IMR-90 (cell line): ENCODE measurements around the gene RBFOX2. TPM values are rescaled to one million over a fixed set of nuclear protein-coding genes. Genes with fewer than 3 reads are reported as not detected.

ENCODE experiments used
- ATAC-seq: fragments of 200-7000 bp; cut with Tn5 transposase; 2 replicates; pipeline ENCODE4 v1.9.1; 2020; ENCODE audit warnings: low read depth, mild to moderate bottlenecking, moderate library complexity
- BruUV-seq: library from RNA; stranded (reverse); fragments of 400-500 nt; replicated peaks from 2 replicates; lab custom pipeline; 2021; lab: Mats Ljungman, UMichigan
- CTCF ChIA-PET: fragments of 300-600 bp; formaldehyde crosslinking; extraction: SDS; loops from one replicate; lab custom pipeline; 2021; ENCODE audit warnings: antibody characterized with exemption; lab: Yijun Ruan, JAX
- POLR2A ChIA-PET: fragments of 300-600 bp; sonication (Branson Sonifier 250); formaldehyde crosslinking; loops from one replicate; lab custom pipeline; 2022; ENCODE audit warnings: antibody characterized with exemption; ENCODE audit not compliant: unreplicated experiment; lab: Charles Lee
- DNase-seq: peaks from one replicate; pipeline ENCODE4 v3.0.0; 2013
- H2AFZ ChIP-seq: replicated peaks from 2 replicates; pipeline ENCODE3; 2013; ENCODE audit warnings: low read length, mild to moderate bottlenecking; ENCODE audit not compliant: poor library complexity
- H2AK5ac ChIP-seq: 2 replicates; pipeline ENCODE4 v1.6.1; 2013; ENCODE audit warnings: low read depth, low read length, inconsistent platforms
- H2AK9ac ChIP-seq: replicated peaks from 2 replicates; pipeline ENCODE3; 2013; ENCODE audit warnings: mild to moderate bottlenecking, low read depth, low read length, moderate library complexity; ENCODE audit not compliant: poor library complexity
- H2BK120ac ChIP-seq: 2 replicates; pipeline ENCODE4 v1.6.1; 2013; ENCODE audit warnings: low read depth, low read length, inconsistent platforms
- H2BK15ac ChIP-seq: 3 replicates; pipeline ENCODE4 v1.6.1; 2013; ENCODE audit warnings: low read depth, low read length, inconsistent platforms
- H2BK20ac ChIP-seq: 2 replicates; pipeline ENCODE4 v1.6.1; 2013; ENCODE audit warnings: low read depth, mild to moderate bottlenecking, inconsistent platforms, low read length, moderate library complexity
- H2BK5ac ChIP-seq: 2 replicates; pipeline ENCODE4 v1.6.1; 2013; ENCODE audit warnings: mild to moderate bottlenecking, low read depth, low read length, inconsistent platforms; ENCODE audit not compliant: poor library complexity, severe bottlenecking
- H3K14ac ChIP-seq: replicated peaks from 2 replicates; pipeline ENCODE4 v1.6.1; 2013; ENCODE audit warnings: low read depth, low read length, inconsistent platforms
- H3K18ac ChIP-seq: 2 replicates; pipeline ENCODE4 v1.6.1; 2013; ENCODE audit warnings: low read depth, low read length, control low read depth
- H3K23ac ChIP-seq: 2 replicates; pipeline ENCODE4 v1.6.1; 2013; ENCODE audit warnings: low read depth, low read length, inconsistent platforms
- H3K27ac ChIP-seq: 2 replicates; pipeline ENCODE4 v1.5.1; 2013; ENCODE audit warnings: mild to moderate bottlenecking, control low read depth, low read length; ENCODE audit not compliant: insufficient read depth
- H3K27me3 ChIP-seq: 2 replicates; pipeline ENCODE4 v1.6.1; 2013; ENCODE audit warnings: low read length; ENCODE audit not compliant: control insufficient read depth, insufficient read depth
- H3K36me3 ChIP-seq: 2 replicates; pipeline ENCODE4 v1.6.1; 2013; ENCODE audit warnings: low read length, mixed read lengths; ENCODE audit not compliant: control insufficient read depth, insufficient read depth
- H3K4ac ChIP-seq: 2 replicates; pipeline ENCODE4 v1.6.1; 2013; ENCODE audit warnings: low read depth, low read length, inconsistent platforms
- H3K4me1 ChIP-seq: 2 replicates; pipeline ENCODE4 v1.6.1; 2013; ENCODE audit warnings: low read length, mixed read lengths; ENCODE audit not compliant: control insufficient read depth, insufficient read depth
- H3K4me2 ChIP-seq: 2 replicates; pipeline ENCODE4 v1.6.1; 2013; ENCODE audit warnings: low read depth, mild to moderate bottlenecking, control low read depth, low read length, moderate library complexity
- H3K4me3 ChIP-seq: 2 replicates; pipeline ENCODE4 v1.5.1; 2013; ENCODE audit warnings: low read depth, mild to moderate bottlenecking, control low read depth, low read length, moderate library complexity; ENCODE audit not compliant: insufficient read depth
- H3K56ac ChIP-seq: 2 replicates; pipeline ENCODE4 v1.6.1; 2013; ENCODE audit warnings: low read length, inconsistent platforms; ENCODE audit not compliant: insufficient read depth; ENCODE audit errors: extremely low read depth
- H3K79me1 ChIP-seq, 2 experiments: 2 replicates each; pipeline ENCODE4 v1.6.1; 2013; ENCODE audit warnings: low read length in 2 of 2, inconsistent platforms in 1 of 2, low read depth in 1 of 2
- H3K9ac ChIP-seq: 2 replicates; pipeline ENCODE4 v1.6.1; 2013; ENCODE audit warnings: low read depth, low read length, control low read depth
- H3K9me1 ChIP-seq: 2 replicates; pipeline ENCODE4 v1.6.1; 2013; ENCODE audit warnings: low read length, inconsistent platforms; ENCODE audit not compliant: insufficient read depth
- H3K9me3 ChIP-seq: 2 replicates; pipeline ENCODE4 v1.6.1; 2013; ENCODE audit warnings: low read length; ENCODE audit not compliant: control insufficient read depth, insufficient read depth
- H4K20me1 ChIP-seq: 2 replicates; pipeline ENCODE4 v1.6.1; 2013; ENCODE audit warnings: low read length, inconsistent platforms; ENCODE audit not compliant: insufficient read depth
- H4K5ac ChIP-seq: 2 replicates; pipeline ENCODE4 v1.6.1; 2013; ENCODE audit warnings: mild to moderate bottlenecking, low read depth, low read length, control low read depth
- H4K8ac ChIP-seq, 2 experiments: 2 replicates each; pipeline ENCODE4 v1.6.1; 2013; ENCODE audit warnings: low read depth in 2 of 2, low read length in 2 of 2, control low read depth in 1 of 2, inconsistent platforms in 1 of 2
- H4K91ac ChIP-seq: 2 replicates; pipeline ENCODE4 v1.6.1; 2013; ENCODE audit warnings: low read depth, low read length, inconsistent platforms; ENCODE audit not compliant: insufficient read depth
- BHLHE40 ChIP-seq: fragments of 150-350 bp; IDR thresholded peaks from 2 replicates; pipeline ENCODE4 v1.6.1; 2016; ENCODE audit warnings: mild to moderate bottlenecking, low read depth, low read length
- CEBPB ChIP-seq: IDR thresholded peaks from 2 replicates; pipeline ENCODE4 v1.6.1; 2012; ENCODE audit warnings: low read depth, low read length, improper control_type of control experiment
- CTCF ChIP-seq: conservative IDR thresholded peaks from 2 replicates; pipeline ENCODE4 v1.5.1; 2012; ENCODE audit warnings: mild to moderate bottlenecking, low read depth, low read length, improper control_type of control experiment
- ELK1 ChIP-seq: fragments of 150-350 bp; IDR thresholded peaks from 2 replicates; pipeline ENCODE4 v1.6.1; 2016; ENCODE audit warnings: low read depth, mild to moderate bottlenecking, low read length, moderate library complexity, borderline replicate concordance
- FOS ChIP-seq: fragments of 150-350 bp; IDR thresholded peaks from 2 replicates; pipeline ENCODE4 v1.6.1; 2016; ENCODE audit warnings: low read depth, low read length
- MXI1 ChIP-seq: IDR thresholded peaks from 2 replicates; pipeline ENCODE4 v1.6.1; 2012; ENCODE audit warnings: low read depth, mild to moderate bottlenecking, low read length, moderate library complexity, borderline replicate concordance
- NFE2L2 ChIP-seq: fragments of 150-350 bp; IDR thresholded peaks from 2 replicates; pipeline ENCODE4 v1.6.1; 2016; ENCODE audit warnings: low read depth, mild to moderate bottlenecking, low read length
- POLR2A ChIP-seq: IDR thresholded peaks from 2 replicates; pipeline ENCODE4 v1.6.1; 2012; ENCODE audit warnings: mild to moderate bottlenecking, low read depth, low read length
- RCOR1 ChIP-seq: IDR thresholded peaks from 2 replicates; pipeline ENCODE4 v1.6.1; 2012; ENCODE audit warnings: mild to moderate bottlenecking, low read length, improper control_type of control experiment; ENCODE audit not compliant: insufficient replicate concordance
- SMC3 ChIP-seq: fragments of 150-350 bp; IDR thresholded peaks from 2 replicates; pipeline ENCODE4 v1.6.1; 2016; ENCODE audit warnings: low read depth, mild to moderate bottlenecking, antibody characterized with exemption, low read length, moderate library complexity
- USF2 ChIP-seq: fragments of 150-350 bp; IDR thresholded peaks from 2 replicates; pipeline ENCODE4 v1.6.1; 2017; ENCODE audit warnings: mild to moderate bottlenecking, antibody characterized with exemption, low read length, low read depth
- WGBS, 2 experiments: methylation state at CpG; one replicate each; pipeline versions ENCODE4 v1.1.5 to v1.1.7; 2013; ENCODE audit warnings: missing lambda C conversion rate in 2 of 2; ENCODE audit not compliant: insufficient read length in 1 of 2; ENCODE audit errors: extremely low coverage in 2 of 2; 5-methylcytosine and 5-hydroxymethylcytosine counted together
- dilution Hi-C: fragments of 300-500 bp; cut with HindIII; formaldehyde crosslinking; loops from one replicate; pipeline ENCODE4 v1.14.3; 2018; ENCODE audit warnings: low sequenced_read_pairs; ENCODE audit not compliant: unreplicated experiment
- in situ Hi-C: fragments of 300-500 bp; cut with MboI; formaldehyde crosslinking; loops from 3 replicates; pipeline ENCODE4 v1.14.3; 2019; ENCODE audit warnings: low sequenced_read_pairs, inconsistent platforms, mixed read lengths
- intact Hi-C: fragments of 100-400 bp; cut with micrococcal nuclease; formaldehyde crosslinking; loops from 2 replicates; pipeline ENCODE4 v1.10.0; 2022
- polyA plus RNA-seq, 3 experiments: library from polyadenylated mRNA; depleted of rRNA; stranded (reverse); fragments of >200 nt; gene quantifications; 2 replicates each; pipeline ENCODE4 v1.2.3, GENCODE V29; 2012; ENCODE audit warnings: low replicate concordance in 1 of 3
- total RNA-seq: library from RNA; depleted of rRNA; stranded (reverse); fragments of >200 nt; gene quantifications from 2 replicates; pipeline ENCODE4 v1.2.3, GENCODE V29; 2012

RBFOX2 gene
- total and polyA plus RNA-seq, 2 of the 4 experiments (the other 2 are of a cell fraction) = 146 to 178 TPM

GRCh38 chr22:36075724-36076123, 47.1 kb upstream of the RBFOX2 start:
- Histone ChIP-seq H4K20me1 (no peaks in the 10 kb centered on the region), H2AK5ac (no peak overlapping the region), H4K91ac (no peak overlapping the region), H3K9me3 (no peaks in the 10 kb centered on the region), H4K5ac (no peak overlapping the region), H3K56ac (no peak overlapping the region), H3K4me3 (no peak overlapping the region), H3K79me1 (no peaks in the 10 kb centered on the region), H4K8ac (no peak overlapping the region), H3K4ac (no peak overlapping the region), H3K18ac (no peak overlapping the region), H3K4me2 (no peak overlapping the region), H3K27me3 (no peaks in the 10 kb centered on the region), H2BK20ac (no peak overlapping the region), H2AK9ac (no peak overlapping the region), H2BK5ac (no peak overlapping the region), H2BK120ac (no peak overlapping the region), H3K36me3 (no peaks in the 10 kb centered on the region), H3K9ac (no peak overlapping the region), H3K23ac (no peak overlapping the region), H2AFZ (no peak overlapping the region), H3K9me1 (no peaks in the 10 kb centered on the region), H2BK15ac (no peak overlapping the region), H3K4me1 (no peaks in the 10 kb centered on the region), H3K14ac (no peak overlapping the region), H3K27ac (no peak overlapping the region)
- no TSS peak for BruUV-seq
- CTCF ChIA-PET = interaction anchor here (1.1 kb wide), 1 partner anchor 10 kb away, joined by 6 read pairs; no protein-coding TSS in a partner anchor
- dilution Hi-C loops (no loop called here), intact Hi-C loops (no loop called here), in situ Hi-C loops (no loop called here)
- TF ChIP-seq BHLHE40 (no peak), CEBPB (no peak), ELK1 (no peak), CTCF (no peak), MXI1 (no peak), SMC3 (no peak), POLR2A (no peak), USF2 (no peak), RCOR1 (no peak), NFE2L2 (no peak), FOS (no peak)
- DNase-seq = no peak
- ATAC-seq = no peak
- no CpG with 5 or more reads among the region's 5 CpGs for WGBS, 2 experiments
- POLR2A ChIA-PET = no interaction called here
